Ishikawa (cell line): ENCODE results near the gene ARID1B.

Experiments used
- CREB1 ChIP-seq: IDR thresholded peaks from 2 replicates; pipeline ENCODE4 v1.6.1; 2012; ENCODE audit warnings: low read depth
- EP300 ChIP-seq: IDR thresholded peaks from 2 replicates; pipeline ENCODE4 v1.6.1; 2012; ENCODE audit warnings: borderline replicate concordance
- NFIC ChIP-seq: IDR thresholded peaks from 2 replicates; pipeline ENCODE4 v1.6.1; 2012
- TF ChIP-seq, protein P1 (sequence below): IDR thresholded peaks from 2 replicates; pipeline ENCODE4 v1.6.1; 2012; ENCODE audit warnings: low read depth, mild to moderate bottlenecking

GRCh38 chr6:156928972-156929371 lies 151.8 kb downstream of the ARID1B start:
- no peak for TF ChIP-seq EP300
- TF ChIP-seq, protein P1, sequence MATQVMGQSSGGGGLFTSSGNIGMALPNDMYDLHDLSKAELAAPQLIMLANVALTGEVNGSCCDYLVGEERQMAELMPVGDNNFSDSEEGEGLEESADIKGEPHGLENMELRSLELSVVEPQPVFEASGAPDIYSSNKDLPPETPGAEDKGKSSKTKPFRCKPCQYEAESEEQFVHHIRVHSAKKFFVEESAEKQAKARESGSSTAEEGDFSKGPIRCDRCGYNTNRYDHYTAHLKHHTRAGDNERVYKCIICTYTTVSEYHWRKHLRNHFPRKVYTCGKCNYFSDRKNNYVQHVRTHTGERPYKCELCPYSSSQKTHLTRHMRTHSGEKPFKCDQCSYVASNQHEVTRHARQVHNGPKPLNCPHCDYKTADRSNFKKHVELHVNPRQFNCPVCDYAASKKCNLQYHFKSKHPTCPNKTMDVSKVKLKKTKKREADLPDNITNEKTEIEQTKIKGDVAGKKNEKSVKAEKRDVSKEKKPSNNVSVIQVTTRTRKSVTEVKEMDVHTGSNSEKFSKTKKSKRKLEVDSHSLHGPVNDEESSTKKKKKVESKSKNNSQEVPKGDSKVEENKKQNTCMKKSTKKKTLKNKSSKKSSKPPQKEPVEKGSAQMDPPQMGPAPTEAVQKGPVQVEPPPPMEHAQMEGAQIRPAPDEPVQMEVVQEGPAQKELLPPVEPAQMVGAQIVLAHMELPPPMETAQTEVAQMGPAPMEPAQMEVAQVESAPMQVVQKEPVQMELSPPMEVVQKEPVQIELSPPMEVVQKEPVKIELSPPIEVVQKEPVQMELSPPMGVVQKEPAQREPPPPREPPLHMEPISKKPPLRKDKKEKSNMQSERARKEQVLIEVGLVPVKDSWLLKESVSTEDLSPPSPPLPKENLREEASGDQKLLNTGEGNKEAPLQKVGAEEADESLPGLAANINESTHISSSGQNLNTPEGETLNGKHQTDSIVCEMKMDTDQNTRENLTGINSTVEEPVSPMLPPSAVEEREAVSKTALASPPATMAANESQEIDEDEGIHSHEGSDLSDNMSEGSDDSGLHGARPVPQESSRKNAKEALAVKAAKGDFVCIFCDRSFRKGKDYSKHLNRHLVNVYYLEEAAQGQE, result no peak
- TF ChIP-seq CREB1, result no peak
- no peak for TF ChIP-seq NFIC
